ENCODE results near the gene CAP2.
"Not testable (repeated sequence)": the region's sequence is repeated elsewhere in the genome, so short reads cannot be mapped to it uniquely, and the experiment has no call there.

Gene CAP2

DNA sequence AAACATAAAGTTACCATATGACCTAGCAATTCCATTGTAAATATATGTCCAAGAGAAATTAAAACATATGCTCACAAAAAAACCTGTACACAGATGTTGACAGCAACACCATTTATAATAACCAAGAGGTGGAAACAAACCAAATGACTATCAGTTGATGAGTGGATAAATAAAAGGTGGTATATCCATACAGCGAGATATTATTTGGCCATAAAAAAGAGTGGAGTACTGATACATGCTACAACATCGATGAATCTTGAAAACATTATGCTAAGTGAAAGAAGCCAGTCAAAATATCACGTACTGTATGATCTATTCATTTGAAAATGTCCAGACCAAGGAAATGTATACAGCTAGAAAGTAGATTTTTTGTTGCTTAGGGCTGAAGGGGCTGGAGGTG is 2.9 kb downstream of the CAP2 start:
- no peak for DNase-seq (ENCODE audit: low spot score)

- DNase-seq (ENCODE audit: low spot score): no peak
These were observed 4.4 kb downstream of the CAP2 start for GRCh38 chr6:17397764-17398194.

DNA sequence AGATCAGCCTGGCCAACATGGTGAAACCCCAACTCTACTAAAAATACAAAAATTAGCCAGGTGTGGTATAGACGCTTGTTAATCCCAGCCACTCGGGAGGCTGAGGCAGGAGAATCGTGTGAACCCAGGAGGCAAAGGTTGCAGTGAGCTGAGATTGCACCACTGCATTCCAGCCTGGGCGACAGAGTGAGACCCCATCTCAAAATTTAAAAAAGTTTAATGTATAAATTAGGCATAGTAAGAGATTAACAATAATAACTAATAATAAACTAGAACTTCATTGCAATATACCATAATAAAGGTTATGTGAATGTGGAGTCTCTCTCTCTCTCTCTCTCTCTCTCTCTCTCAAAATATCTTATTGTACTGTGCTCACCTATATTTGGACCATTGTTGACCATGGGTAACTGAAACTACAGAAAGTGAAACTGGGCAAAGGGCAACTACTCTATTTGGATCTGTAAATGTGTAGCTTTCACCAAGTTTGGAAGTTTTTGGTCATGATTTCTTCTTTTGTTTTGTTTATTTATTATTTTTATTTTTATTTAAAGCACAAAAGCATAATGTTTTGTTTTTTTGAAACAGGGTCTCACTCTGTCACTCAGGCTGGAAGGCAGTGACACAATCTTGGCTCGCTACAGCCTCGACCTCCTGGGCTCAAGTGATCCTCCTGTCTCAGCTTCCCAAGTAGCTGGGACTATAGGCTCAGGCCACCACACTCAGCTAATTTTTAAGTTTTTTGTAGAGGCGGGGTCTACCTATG is 12.0 kb downstream of the CAP2 start:
- DNase-seq (ENCODE audit: low spot score): not testable (repeated sequence)

GRCh38 chr6:17405944-17406245 is 12.5 kb downstream of the CAP2 start:
- DNase-seq (ENCODE audit: low spot score): no peak

- no peak for DNase-seq (ENCODE audit: low spot score)
These were observed 14.7 kb downstream of the CAP2 start for GRCh38 chr6:17408081-17408480.

DNA sequence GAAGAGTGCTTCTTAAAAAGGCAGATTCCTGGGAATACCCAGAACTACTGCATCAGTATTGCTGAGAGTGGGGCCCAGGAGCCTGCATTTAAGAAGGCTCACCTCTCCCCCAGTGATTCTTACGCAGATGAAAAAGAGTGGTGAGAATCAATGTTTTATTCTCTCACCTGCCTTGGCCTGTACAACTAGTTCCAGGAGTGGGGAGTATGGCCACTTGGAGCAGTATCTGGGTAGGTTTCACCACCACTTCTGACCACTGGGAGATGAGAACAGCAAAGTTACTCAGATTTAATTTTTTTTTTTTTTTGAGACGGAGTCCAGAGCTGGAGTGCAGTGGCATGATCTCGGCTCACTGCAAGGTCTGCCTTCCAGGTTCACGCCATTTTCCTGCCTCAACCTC is 16.9 kb downstream of the CAP2 start:
- DNase-seq (ENCODE audit: low spot score): no peak

- no peak for DNase-seq (ENCODE audit: low spot score)
These were observed 19.9 kb downstream of the CAP2 start for GRCh38 chr6:17413313-17413750.

DNA sequence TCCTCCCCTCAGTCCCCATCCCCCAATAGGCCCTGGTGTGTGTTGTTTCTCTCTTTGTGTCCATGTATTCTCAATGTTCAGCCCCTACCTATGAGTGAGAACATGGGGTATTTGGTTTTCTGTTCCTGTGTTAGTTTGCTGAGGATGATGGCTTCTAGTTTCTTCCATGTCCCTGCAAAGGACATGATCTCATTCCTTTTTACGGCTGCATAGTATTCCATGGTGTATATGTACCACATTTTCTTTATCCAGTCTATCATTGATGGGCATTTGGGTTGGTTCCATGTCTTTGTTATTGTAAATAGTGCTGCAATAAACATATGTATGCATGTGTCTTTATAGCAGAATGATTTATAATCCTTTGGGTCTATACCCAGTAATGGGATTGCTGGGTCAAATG is 21.0 kb downstream of the CAP2 start:
- not testable (repeated sequence) for DNase-seq (ENCODE audit: low spot score)

DNA sequence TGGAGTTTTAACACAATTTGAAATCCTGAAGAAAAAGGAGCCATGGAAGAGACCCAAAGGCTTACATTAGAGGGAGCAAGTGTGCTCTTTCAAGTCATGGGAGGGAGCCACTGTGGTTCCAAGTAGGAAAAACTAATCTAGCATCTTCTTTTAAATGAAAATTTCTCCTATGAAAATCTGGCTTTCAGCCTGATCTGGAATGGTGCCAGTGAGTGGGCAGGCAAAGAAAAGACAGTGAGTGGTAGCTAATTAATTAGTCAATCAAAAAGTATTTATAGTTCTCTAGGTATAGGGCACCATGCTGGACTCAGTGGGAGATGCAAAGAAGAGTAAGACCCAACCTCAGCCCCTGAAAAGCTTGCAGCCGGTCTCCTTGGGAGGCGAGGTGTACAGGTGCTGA is 21.9 kb downstream of the CAP2 start:
- no peak for DNase-seq (ENCODE audit: low spot score)

- no peak for DNase-seq (ENCODE audit: low spot score)
These were observed 23.4 kb downstream of the CAP2 start for GRCh38 chr6:17416806-17417205.

DNA sequence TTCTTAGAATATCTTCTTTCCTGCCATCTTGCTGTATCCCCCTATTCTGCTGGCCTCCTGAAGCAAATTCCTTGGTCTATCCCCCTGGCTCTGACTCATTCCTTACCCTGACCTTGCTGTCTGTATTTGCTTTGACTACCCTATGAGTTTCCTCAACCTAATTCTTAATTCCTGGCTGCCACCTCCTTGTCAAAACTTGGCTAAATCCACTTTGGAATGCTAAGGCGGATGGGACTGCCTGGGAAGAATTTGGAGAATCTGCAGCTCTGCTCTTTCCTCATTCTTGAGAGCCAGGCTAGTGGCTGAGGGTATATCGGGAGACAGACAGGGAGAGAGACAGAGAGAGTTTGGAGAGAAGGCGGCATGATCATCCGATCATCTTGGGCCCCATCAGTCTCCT is 24.4 kb downstream of the CAP2 start:
- DNase-seq (ENCODE audit: low spot score): no peak

DNA sequence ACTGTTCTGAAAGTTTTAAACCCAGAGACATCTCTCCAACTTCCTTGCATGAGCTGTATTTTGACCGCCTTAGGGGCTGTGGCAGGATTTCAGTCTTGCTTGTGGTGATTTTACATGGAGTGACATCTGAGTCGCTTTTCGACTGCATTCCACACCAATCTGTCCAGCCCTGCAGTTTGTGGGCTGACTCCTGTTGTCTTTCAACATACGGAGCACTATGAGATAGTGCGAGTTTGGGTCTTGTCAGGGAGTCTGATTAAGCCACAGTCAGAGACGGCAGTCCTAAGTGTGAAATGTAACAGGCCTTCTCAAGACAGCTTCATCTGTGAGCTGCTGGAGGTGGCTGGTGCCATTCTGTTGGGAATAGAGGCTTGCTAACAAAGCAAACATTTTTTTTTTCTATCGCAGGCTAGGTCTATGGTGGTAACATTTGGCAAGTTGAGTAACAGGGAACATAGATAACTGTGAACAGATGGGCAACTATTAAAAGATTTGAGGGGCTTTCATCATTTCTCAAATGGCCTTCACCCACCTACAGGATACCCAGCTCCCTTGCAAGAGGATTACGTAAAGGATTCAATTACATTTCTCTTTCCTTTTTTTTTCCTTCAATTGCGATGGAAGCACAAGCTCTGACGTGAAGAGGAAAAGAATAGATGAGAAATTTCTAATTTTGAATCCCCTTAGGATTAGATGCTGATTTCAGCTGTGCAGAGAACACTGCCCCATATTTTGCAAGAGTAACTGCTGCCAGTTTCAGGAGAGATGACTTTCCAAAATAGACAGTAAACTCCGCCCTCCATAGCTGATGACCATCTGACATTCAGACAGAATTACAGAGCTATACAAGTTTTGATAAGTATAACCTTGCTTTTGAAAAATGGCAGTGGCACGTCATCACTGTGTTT is 25.1 kb downstream of the CAP2 start:
- no peak for DNase-seq (ENCODE audit: low spot score)

- DNase-seq (ENCODE audit: low spot score): no peak
These were observed 25.8 kb downstream of the CAP2 start for GRCh38 chr6:17419189-17419575.

GRCh38 chr6:17420368-17420767 is 27.0 kb downstream of the CAP2 start:
- DNase-seq (ENCODE audit: low spot score): no peak

DNA sequence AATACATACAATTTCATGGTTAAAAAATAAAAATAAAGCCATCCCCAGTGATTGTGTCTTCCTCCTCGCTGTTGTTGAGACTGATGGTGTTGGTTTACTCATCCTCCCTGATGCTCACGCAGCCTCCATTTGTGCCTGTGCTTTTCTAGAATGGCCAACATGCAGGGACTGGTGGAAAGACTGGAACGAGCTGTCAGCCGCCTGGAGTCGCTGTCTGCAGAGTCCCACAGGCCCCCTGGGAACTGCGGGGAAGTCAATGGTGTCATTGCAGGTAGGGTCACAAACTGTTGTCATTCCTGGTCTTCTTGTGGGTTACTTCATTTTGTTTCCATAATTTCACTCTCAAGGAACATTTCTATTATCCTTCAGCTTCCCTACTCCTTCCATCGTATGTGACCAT is 28.0 kb downstream of the CAP2 start:
- DNase-seq (ENCODE audit: low spot score): no peak

DNA sequence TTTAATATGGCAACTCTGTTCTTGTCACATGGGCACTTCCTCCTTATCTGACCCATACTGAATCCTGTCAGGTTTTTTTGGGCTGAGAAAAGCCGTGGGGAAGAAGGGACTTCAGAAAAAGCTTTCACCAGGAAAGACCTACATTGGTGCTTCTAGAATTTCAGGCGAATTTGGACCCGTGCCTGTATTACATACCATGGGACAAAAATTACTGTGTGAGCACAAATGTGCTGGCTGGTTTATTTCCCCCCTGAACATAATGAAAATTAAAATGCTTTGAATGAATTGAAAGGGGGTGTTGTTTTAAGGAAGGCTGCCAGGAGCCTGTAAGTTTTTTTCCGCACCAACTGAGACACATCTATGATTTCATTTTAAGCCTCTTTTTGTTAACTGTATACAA is 29.6 kb downstream of the CAP2 start:
- DNase-seq (ENCODE audit: low spot score): no peak

- DNase-seq (ENCODE audit: low spot score): no peak
These were observed 33.7 kb downstream of the CAP2 start for GRCh38 chr6:17427062-17427461.

DNA sequence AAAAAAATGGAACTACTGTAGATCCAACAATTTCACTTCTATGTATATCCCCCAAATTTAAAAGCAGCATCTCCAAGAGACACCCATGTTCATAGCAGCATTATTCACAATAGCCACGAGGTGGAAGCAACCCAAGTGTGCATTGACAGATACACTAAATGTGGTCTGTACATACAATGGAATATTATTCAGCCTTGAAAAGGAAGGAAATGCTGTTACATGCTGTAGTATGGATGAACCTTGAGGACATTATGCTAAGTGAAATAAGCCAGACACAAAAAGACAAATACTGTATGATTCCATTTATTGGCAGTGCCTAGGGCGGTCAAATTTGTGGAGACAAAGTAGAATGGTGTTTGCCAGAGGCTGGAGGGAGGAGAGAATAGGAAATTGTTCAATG is 34.2 kb downstream of the CAP2 start:
- no peak for DNase-seq (ENCODE audit: low spot score)

- DNase-seq (ENCODE audit: low spot score): not testable (repeated sequence)
These were observed 35.3 kb downstream of the CAP2 start for GRCh38 chr6:17428595-17429120.

- DNase-seq (ENCODE audit: low spot score): no peak
These were observed 36.1 kb downstream of the CAP2 start for GRCh38 chr6:17429383-17430061.

DNA sequence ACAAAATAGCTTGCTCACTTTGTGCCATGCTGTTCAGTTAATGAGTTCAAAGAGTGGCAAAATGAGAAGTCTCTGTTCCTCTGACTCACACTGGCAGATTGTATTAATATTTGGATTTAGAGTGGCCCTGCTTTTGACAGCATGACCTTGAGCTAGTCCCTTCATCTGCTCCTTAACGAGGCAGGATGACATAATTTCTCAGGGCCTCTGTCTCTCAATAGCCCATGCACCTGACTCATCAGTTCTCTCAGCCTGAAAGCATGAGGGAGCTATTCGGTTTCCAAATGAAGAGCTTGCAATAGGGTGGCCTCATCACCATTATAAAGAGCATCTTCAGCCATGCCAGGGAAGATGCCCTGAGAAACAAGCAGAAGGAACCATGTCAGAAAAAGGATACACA is 38.2 kb downstream of the CAP2 start:
- DNase-seq (ENCODE audit: low spot score): no peak

- no peak for DNase-seq (ENCODE audit: low spot score)
These were observed 39.0 kb downstream of the CAP2 start for GRCh38 chr6:17432356-17432755.
